Chondrocyte (in vitro differentiated cells): ENCODE data around the gene NCR1. TPM values are rescaled to one million over a fixed set of nuclear protein-coding genes. Genes with fewer than 3 reads are reported as not detected.
"Not testable (repeated sequence)": the region's sequence is repeated elsewhere in the genome, so short reads cannot be mapped to it uniquely, and the experiment has no call there.

Experiments used
- DNase-seq: peaks from one replicate; pipeline ENCODE4 v3.0.0; 2021; ENCODE audit warnings: mixed read lengths, low spot score
- H3K27ac Mint-ChIP-seq: one replicate; pipeline ENCODE4 v1.8.0; 2021; ENCODE audit warnings: mild to moderate bottlenecking, moderate library complexity, mixed read lengths; ENCODE audit not compliant: unreplicated experiment
- H3K27me3 Mint-ChIP-seq: 2 replicates; pipeline ENCODE4 v1.8.0; 2021; ENCODE audit warnings: low read depth, mixed read lengths
- H3K36me3 Mint-ChIP-seq: 2 replicates; pipeline ENCODE4 v1.8.0; 2021; ENCODE audit warnings: low read depth, mixed read lengths
- H3K4me1 Mint-ChIP-seq: 2 replicates; pipeline ENCODE4 v1.8.0; 2021; ENCODE audit warnings: low read depth, mild to moderate bottlenecking, mixed read lengths
- H3K4me3 Mint-ChIP-seq: one replicate; pipeline ENCODE4 v1.8.0; 2021; ENCODE audit warnings: mild to moderate bottlenecking, moderate library complexity, mixed read lengths; ENCODE audit not compliant: unreplicated experiment
- H3K9me3 Mint-ChIP-seq: 2 replicates; pipeline ENCODE4 v1.8.0; 2021; ENCODE audit warnings: low read depth, mixed read lengths
- total RNA-seq: library from RNA; stranded (reverse); gene quantifications from 3 replicates; pipeline ENCODE4 v1.2.1, GENCODE V29; 2021
- TF ChIP-seq, protein P1 (sequence below): fragments of 200-600 bp; sonication (generic); IDR thresholded peaks from 2 replicates; pipeline ENCODE4 v1.5.0; 2021; ENCODE audit warnings: antibody characterized with exemption, mild to moderate bottlenecking, moderate library complexity

The NCR1 gene
- total RNA-seq, 1 donor from 2014 or later = not detected

DNA sequence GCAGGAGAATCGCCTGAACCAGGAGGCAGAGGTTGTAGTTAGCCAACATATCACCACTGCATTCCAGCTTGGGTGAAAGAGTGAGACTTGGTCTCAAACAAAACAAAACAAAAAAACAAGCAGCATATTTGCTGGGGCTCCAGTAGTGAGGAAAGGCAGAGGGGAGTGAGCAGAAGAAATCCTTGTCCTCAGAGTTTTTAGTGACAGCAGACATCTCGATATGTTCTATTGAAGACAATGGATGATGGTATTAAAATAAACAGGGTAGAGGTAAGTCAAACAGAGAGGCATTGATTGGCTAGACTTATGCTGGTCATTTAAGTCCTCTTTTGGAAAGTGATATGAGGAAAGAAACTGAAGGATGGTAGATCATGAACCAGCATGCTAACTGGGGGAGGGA lies 22.4 kb downstream of the NCR1 start:
- H3K36me3 Mint-ChIP-seq = no peaks in the 10 kb centered on the region
- no peak overlapping the region for H3K4me3 Mint-ChIP-seq
- no peak for DNase-seq
- H3K27ac Mint-ChIP-seq = no peak overlapping the region
- H3K4me1 Mint-ChIP-seq = no peaks in the 10 kb centered on the region
- H3K27me3 Mint-ChIP-seq = no peaks in the 10 kb centered on the region
- H3K9me3 Mint-ChIP-seq = peaks cover 21% of the 10 kb centered on the region
- TF ChIP-seq, protein P1, sequence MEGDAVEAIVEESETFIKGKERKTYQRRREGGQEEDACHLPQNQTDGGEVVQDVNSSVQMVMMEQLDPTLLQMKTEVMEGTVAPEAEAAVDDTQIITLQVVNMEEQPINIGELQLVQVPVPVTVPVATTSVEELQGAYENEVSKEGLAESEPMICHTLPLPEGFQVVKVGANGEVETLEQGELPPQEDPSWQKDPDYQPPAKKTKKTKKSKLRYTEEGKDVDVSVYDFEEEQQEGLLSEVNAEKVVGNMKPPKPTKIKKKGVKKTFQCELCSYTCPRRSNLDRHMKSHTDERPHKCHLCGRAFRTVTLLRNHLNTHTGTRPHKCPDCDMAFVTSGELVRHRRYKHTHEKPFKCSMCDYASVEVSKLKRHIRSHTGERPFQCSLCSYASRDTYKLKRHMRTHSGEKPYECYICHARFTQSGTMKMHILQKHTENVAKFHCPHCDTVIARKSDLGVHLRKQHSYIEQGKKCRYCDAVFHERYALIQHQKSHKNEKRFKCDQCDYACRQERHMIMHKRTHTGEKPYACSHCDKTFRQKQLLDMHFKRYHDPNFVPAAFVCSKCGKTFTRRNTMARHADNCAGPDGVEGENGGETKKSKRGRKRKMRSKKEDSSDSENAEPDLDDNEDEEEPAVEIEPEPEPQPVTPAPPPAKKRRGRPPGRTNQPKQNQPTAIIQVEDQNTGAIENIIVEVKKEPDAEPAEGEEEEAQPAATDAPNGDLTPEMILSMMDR = no peak

DNA sequence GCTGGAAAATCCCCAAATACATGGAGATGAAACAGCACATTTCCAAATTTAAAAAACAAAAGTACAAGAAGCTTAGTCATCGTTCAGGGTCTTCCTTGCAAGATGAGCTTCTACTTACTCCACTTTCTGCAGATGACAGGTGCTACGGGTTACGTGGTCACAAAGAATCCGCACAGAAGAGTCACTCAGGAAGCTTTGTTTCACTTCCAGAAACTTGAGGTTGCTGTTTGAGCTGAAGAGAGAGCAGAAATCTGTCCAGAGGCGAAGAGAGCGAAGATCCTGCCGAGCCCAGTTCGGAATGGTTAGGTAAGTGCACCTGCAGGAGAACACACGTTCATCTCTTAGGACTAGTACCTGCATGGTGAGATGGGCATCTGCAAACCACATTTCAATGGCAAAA lies 32.0 kb downstream of the NCR1 start:
- Mint-ChIP-seq H3K27me3 (no peaks in the 10 kb centered on the region), H3K36me3 (no peaks in the 10 kb centered on the region), H3K4me1 (no peaks in the 10 kb centered on the region), H3K4me3 (no peak overlapping the region), H3K27ac (no peak overlapping the region), H3K9me3 (peaks cover 4% of the 10 kb centered on the region)
- DNase-seq = no peak
- TF ChIP-seq, protein P1 = no peak

DNA sequence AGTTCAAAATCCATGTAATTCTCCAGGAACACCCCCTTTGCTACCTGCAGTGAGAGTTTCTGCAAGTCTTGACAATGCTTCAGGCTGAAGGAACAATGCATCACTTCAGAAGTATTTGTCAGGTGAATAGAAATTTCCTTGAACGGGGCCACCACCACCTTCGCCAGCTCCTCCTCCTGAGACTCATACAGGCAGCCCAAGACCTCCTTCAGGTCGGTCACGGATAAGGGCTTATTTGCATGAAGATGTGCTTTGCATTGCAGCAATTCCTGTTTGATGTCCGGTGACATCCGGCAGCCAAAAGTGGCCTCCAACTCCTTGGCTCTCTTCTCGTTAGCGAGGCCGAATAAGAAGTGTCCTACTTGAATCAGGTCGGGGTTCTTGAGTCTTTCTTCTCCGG lies 33.0 kb downstream of the NCR1 start:
- H3K9me3 Mint-ChIP-seq = no peaks in the 10 kb centered on the region
- H3K4me1 Mint-ChIP-seq = no peaks in the 10 kb centered on the region
- no peak overlapping the region for H3K4me3 Mint-ChIP-seq
- TF ChIP-seq, protein P1 = no peak
- no peak for DNase-seq
- no peaks in the 10 kb centered on the region for H3K27me3 Mint-ChIP-seq
- H3K27ac Mint-ChIP-seq = no peak overlapping the region
- H3K36me3 Mint-ChIP-seq = no peaks in the 10 kb centered on the region

DNA sequence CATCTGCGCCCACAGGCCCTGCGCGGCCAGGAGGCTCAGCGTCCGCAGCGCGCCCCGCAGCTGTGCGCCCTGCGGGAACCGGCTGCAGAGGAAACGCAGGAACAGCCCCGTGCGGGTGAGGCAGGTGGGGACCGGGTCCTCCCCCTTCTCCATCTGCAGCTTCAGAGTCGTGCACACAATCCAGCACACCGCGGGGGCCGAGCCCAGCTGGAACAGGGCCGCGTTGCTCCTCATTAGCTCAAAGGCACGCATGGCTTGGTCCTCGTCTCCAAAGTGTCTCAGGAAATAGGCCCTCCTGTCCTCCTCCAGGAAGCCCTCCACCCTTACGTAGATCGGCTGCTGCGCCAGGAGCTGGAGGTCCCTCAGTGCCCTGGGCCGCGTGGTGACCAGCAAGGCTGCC lies 33.6 kb downstream of the NCR1 start:
- not testable (repeated sequence) for H3K4me1 Mint-ChIP-seq, H3K27me3 Mint-ChIP-seq, H3K9me3 Mint-ChIP-seq, H3K27ac Mint-ChIP-seq, DNase-seq, H3K36me3 Mint-ChIP-seq, H3K4me3 Mint-ChIP-seq

DNA sequence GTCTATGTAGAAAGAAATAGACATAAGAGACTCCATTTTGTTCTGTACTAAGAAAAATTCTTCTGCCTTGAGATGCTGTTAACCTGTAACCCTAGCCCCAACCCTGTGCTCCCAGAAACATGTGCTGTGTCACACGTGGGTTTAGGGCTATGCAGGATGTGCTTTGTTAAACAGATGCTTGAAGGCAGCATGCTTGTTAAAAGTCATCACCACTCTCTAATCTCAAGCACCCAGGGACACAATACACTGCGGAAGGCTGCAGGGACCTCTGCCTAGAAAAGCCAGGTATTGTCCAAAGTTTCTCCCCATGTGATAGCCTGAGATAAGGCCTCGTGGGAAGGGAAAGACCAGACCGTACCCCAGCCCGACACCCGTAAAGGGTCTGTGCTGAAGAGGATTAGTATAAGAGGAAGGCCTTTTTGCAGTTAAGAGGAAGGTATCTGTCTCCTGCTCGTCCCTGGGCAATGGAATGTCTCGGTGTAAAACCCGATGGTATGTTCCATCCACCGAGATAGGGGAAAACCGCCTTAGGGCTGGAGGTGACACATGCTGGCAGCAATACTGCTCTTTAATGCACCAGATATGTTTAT lies 37.9 kb downstream of the NCR1 start:
- not testable (repeated sequence) for H3K4me1 Mint-ChIP-seq, H3K9me3 Mint-ChIP-seq, H3K4me3 Mint-ChIP-seq, H3K27me3 Mint-ChIP-seq, H3K36me3 Mint-ChIP-seq, DNase-seq, H3K27ac Mint-ChIP-seq

DNA sequence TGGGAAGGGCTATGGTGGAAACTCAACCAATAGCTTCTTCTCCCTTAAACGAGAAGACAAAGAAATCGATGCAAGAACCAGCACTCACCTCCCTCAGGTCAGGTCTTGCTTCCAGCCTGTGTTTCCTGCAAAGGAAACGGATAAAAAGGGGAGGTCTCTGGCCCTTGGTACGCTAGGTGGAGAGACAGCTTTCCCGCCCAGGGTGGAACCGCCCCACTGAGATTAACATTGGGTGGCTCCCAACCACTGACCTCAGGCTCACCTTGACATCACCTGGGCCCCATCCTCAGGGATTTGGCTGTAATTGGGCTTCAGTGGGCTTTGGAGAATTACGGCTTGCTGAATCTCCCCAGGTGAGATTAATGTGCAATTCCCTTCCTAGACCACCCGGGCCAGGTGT lies 41.4 kb downstream of the NCR1 start, which contains the start of gene NLRP7:
Gene NLRP7 (minus strand): TSS at position 150 of the 400 bp plus-strand sequence.
- TF ChIP-seq, protein P1 = no peak
- no peaks in the 10 kb centered on the region for H3K9me3 Mint-ChIP-seq
- no peak within 1 kb of the TSS for H3K4me3 Mint-ChIP-seq
- H3K27me3 Mint-ChIP-seq = no peaks in the 10 kb centered on the region
- no peak within 1 kb of the TSS for H3K27ac Mint-ChIP-seq
- H3K4me1 Mint-ChIP-seq = peaks cover under 1% of the 10 kb centered on the region
- H3K36me3 Mint-ChIP-seq = no peaks in the 10 kb centered on the region
- DNase-seq = no peak
